HG02571 (cell line): ENCODE results near the gene MCOLN2.
"Not testable (repeated sequence)": the region's sequence is repeated elsewhere in the genome, so short reads cannot be mapped to it uniquely, and the experiment has no call there.

ENCODE experiments used
- ATAC-seq: cut with Tn5 transposase; IDR thresholded peaks from one replicate; pipeline ENCODE4 v1.9.1; 2021; ENCODE audit warnings: mild to moderate bottlenecking, moderate library complexity; ENCODE audit not compliant: unreplicated experiment

The MCOLN2 gene

DNA sequence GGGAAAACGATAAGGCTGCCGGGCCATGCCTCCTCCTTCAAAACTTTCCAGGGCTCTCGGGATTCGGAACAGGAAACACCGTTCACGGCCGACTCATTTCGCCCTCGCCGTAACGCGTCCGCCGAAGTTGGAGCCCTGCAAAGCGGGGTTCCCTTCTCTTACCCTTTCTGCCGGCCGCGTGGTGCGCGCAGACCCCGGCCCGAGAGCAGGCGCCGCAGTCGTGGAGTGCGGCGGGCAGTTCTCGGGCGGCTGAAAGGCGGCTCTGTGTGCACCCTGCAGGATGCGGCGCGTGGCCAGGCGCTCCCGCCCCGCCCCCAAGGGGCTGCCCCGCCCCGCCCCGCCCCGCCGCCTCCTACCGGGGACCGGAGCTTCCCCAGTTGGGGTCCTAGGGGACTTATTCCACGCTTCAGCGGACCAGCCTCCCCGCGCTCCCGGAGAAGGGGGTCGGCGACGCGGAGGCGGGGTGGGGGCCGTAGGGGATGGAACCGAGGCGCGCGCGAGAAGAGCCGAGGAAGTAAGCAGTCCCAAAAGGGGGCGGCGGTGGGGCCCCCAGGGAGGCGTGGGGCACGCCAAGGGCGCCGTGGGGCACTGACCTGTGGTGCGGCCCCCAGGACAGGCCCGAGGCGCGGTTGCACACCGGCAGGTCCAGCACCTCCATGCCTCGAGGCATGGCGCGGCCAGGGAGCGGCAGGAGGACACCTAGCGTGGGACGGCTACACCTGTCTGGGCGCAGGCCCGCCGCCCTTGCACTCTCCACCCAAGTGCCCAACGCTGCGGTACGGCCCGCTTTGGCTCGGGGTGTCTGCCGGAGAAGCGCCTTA lies at the start of gene MCOLN2:
Gene MCOLN2 (minus strand): TSS at position 268 of the 821 bp plus-strand sequence. CDS start 241 bp downstream, at position 27.
- ATAC-seq: peak; percentile 37

- no peak for ATAC-seq
Observed at GRCh38 chr1:85042413-85042812, 45.5 kb upstream of the MCOLN2 start.

DNA sequence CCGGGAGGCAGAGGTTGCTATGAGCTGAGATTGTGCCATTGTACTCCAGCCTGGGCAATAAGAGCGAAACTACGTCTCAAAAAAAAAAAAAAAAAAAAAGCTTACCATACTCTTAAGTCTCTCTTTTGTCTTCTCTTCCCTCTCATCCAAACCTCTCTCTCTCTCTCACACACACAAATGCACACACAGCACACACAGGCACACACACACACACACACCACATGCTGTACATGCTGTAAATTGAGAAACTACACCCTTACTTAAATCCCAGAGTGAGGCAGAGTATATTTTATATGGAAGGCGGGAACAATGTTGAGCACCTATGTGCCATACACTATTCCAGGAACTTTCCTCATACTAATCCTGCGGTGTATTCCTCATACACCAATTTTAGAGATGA lies 44.9 kb upstream of the MCOLN2 start:
- ATAC-seq: no peak

- no peak for ATAC-seq
Observed at GRCh38 chr1:85033221-85033620, 36.3 kb upstream of the MCOLN2 start.

- ATAC-seq: no peak
Observed at GRCh38 chr1:85030536-85030935, 33.6 kb upstream of the MCOLN2 start.

DNA sequence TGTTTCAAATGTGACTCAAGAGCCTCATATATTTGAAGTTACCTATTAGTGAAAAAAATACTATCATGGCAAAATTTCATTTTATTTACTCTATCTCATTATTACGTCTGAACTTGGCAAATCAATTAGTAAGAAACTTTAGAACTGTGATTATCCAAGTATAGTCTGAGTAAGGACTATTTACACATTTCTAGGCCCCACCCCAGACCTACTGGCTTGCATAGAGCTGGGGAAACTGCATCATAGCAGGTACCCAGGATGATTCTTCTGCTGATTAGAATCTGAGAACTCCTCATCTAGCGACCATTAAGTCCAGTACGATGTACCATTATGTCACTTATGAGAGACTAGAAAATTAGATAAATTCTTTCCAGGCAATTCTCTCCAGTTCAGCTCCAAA lies 31.2 kb upstream of the MCOLN2 start:
- no peak for ATAC-seq

DNA sequence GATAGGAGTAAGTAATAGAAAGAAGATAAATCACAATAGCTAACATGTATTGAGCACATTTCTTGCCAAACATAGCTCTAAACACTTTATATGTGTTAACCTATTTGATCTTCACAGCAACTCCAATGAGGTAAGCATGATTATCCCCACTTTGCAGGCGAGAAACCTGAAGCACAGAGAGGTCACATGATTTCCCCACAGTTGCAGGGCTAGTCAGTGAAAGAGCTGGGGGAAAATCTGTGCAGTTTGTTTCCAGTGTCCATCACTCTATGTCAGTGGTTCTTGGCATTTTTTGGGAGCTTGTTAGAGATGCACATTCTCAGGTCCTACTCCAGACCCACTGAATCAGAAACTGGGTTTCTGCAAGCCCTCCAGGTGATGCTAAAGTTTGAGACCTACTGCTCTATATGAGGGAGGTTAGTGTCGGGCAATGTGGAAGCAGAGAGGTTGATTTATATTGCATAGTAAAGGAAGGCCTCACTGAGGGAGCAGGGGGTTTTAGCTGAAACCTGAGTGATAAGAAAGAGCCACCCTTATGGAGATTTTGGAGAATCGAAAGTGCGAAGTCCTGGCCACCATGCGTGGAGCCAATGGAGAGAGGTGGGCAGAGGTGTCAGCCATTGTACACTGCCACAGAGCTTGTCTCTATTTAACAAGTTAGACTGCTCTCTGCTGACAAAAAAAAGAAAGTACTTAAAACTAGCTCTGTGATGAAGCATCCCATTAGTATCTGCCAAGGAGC lies 30.5 kb upstream of the MCOLN2 start:
- peak; percentile 91 for ATAC-seq

GRCh38 chr1:85025940-85026339 lies 29.0 kb upstream of the MCOLN2 start:
- no peak for ATAC-seq

GRCh38 chr1:85024736-85025135 lies 27.8 kb upstream of the MCOLN2 start:
- no peak for ATAC-seq

DNA sequence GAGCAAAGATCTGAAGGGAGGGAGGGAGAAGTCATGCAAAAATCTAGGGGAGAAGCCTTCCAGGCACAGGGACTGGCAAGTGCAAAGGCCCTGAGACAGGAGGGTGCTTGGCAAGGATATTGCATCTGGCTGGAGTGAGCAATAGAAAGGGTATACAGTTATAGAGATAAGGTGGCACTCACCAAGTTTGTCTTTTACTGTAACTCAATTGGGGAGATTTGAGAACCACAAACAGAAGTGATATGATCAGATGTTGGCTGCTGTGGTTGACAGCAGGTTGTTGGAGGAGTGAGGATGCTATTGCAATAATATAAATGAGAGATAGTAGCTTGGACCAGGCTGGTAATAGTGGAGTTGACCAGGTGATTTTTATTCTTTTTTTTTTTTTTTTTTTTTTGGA lies 25.8 kb upstream of the MCOLN2 start:
- ATAC-seq: no peak

DNA sequence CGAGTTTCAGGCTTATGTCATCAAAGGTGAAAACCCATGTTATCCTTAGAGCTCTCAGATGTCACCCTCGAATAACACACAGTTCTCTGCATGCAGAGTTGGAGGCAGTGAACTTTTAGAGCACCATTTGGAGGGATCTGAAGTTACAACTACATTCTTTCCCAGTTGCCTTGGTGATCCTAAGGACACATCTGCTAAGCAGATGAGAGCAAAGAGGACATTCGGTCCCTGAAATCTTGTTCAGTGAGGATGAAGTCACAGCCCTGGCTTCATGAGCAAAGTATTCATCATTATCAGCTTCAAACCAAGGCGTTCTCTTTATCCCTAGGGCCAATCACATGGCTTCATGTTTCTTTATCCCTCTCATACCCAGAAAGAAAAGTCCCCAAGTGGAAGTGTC lies 23.1 kb upstream of the MCOLN2 start:
- no peak for ATAC-seq

DNA sequence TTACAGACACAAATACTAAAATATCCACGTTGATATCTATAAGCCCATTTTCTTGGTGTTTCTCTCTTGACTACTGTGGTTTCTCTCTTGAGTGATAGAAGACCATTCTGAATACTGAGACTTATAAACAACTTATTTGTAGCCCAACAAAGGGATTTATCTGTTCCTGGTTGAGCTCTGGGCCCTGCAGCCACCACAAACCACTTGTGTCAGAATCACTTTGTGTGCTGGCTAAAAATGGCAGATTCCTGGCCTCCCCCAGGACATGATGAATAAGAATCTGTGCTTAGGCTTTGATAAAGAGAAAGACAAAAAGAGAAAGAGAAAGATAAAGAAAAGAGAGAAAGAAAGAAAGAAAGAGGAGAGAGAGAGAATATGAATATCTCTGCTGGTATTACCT lies 18.9 kb upstream of the MCOLN2 start:
- no peak for ATAC-seq

DNA sequence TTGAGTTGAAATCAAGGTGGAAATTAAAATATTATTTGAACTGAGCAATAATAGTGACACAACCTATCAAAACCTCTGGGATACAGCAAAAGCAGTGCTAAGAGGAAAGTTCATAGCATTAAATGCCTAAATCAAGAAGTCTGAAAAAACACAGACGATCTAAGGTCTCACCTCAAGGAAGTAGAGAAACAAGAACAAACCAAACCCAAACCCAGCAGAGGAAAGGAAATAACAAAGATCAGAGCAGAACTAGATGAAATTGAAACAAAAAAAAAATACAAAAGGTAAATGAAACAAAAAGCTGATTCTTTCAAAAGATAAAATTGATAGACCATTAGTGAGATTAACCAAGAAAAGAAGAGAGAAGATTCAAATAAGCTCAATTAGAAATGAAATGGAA lies 8.7 kb upstream of the MCOLN2 start:
- not testable (repeated sequence) for ATAC-seq

- no peak for ATAC-seq
Observed at GRCh38 chr1:85001742-85002141, 4.8 kb upstream of the MCOLN2 start.

- ATAC-seq: no peak
Observed at GRCh38 chr1:84998642-84999280, 1.8 kb upstream of the MCOLN2 start.

GRCh38 chr1:84997667-84998600 lies 1.0 kb upstream of the MCOLN2 start:
- peak; percentile 2 for ATAC-seq

DNA sequence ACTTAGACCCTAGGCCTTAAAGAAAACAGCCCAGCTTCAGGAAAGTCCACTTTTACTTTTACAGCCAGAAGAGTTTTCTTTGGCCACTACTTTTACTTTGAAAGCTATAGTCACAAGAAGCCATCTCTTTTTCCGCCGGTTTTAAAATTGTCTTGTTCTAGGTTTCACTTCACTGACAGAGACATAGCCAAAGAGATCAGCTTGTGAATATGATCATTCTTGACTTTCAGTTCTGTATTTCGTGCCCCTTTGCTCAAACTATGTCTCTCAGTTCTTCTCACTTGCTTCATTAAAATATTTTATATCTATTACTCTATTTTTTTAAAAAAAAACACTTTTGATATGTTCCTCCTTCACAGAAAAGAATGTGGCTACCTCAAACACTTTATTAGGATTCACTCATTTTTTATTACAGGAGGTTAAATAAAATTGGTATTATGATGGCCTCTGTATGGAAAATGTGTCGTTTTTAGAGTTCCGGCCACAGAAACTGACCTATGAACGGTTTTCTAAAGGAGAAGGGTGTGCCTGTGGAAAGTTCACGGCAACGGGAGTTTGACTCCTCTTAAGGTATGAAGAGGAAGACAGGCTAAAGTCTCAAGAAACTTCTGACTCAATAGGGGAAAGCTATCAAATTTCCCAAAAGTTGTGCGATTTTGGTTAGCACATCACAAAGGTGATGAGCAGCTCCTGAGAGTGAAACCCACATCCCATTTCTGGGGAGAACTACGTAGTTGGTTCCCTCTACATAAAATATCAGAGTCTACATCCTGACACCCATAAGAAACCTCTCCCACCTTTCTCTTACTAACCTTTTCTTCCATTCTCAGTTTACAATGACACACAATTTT lies 1.2 kb downstream of the MCOLN2 start:
- peak; percentile 45 for ATAC-seq

DNA sequence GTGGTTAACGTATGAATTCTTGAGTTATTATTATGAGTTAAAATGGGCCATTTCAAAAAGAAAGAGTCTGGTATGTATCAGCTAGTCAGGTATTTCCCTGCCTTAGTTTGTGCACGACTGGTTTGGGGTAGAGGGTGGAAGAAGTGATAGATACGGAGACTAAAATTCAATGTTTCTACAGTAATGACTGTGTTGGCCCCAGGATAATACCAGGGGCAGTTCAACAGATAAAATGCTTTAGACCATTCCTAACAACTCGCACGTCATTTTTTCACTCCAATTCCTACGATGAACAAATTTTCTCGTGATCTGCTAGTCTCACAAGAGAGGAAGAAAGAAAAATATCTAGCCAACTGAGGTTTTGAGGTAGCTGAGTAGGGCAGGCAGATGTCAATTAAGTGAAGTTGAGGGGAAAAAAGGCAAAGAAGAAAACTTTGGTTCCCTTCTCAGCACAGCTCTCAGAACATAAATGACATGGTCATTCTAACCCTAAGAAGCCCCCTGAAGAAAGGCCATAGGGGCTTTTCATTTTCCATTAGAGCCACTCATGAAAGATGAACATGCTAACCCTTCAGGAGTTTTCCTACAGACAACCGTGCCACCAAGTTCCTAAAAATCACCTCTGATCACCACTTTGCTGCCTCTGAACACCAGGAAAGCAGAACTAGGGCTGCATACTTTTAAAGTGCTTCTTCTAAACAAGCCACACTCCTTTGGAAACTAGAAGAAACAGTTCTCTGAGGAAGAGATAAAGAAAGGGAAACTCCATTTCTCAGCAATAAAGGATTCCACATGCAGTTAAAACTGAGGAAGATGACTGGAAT lies 5.6 kb downstream of the MCOLN2 start:
- ATAC-seq: no peak

DNA sequence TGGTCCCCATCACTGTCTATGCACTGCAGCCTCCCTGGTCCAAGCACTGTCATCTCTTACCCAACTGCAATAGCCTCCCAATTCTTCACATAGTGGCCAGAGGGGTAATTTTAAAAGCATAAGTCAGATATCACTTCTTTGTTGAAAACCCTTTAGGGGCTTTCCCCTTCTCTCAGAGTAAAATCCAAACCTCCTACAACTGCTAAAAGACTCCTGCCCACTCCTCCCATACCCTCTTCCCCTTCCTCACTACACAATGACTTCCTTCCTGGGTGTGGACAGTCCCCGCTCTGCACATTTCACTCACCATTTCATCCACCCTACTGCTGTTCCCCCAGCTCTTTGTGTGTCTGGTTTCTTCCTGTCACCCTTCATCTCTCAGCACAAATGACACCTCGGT lies 8.3 kb downstream of the MCOLN2 start:
- ATAC-seq: peak; percentile 53
